Mucosa of stomach (tissue), 1 donor: ENCODE results near the gene KNDC1.
A peak's percentile ranks its signal among the peaks of the same experiment; 100 is the strongest.

Source experiments
- H3K27me3 ChIP-seq: one replicate; pipeline ENCODE4 v1.7.0; 2013; ENCODE audit warnings: mild to moderate bottlenecking, low read length; ENCODE audit not compliant: control insufficient read depth, insufficient read depth
- H3K36me3 ChIP-seq: one replicate; pipeline ENCODE4 v1.7.0; 2013; ENCODE audit warnings: low read length; ENCODE audit not compliant: control insufficient read depth, insufficient read depth
- H3K4me1 ChIP-seq: one replicate; pipeline ENCODE4 v1.7.0; 2013; ENCODE audit warnings: mild to moderate bottlenecking, low read length; ENCODE audit not compliant: control insufficient read depth, insufficient read depth
- H3K4me3 ChIP-seq: one replicate; pipeline ENCODE4 v1.7.0; 2013; ENCODE audit warnings: low read length
- H3K9ac ChIP-seq: one replicate; pipeline ENCODE4 v1.7.0; 2013; ENCODE audit warnings: mild to moderate bottlenecking, low read length, moderate library complexity
- H3K9me3 ChIP-seq: one replicate; pipeline ENCODE4 v1.7.0; 2013; ENCODE audit warnings: mild to moderate bottlenecking, low read length, moderate library complexity; ENCODE audit not compliant: control insufficient read depth
- donor health status: Pancreatic carcinoma.

Gene KNDC1

GRCh38 chr10:133247681-133248333 is 87.8 kb downstream of the KNDC1 start:
- Histone ChIP-seq H3K36me3 (no peaks in the 10 kb centered on the region), H3K4me3 (no peak overlapping the region), H3K9me3 (no peaks in the 10 kb centered on the region), H3K9ac (no peak overlapping the region), H3K27me3 (peaks cover 48% of the 10 kb centered on the region), H3K4me1 (peaks cover 8% of the 10 kb centered on the region)

GRCh38 chr10:133248334-133248715 is 88.3 kb downstream of the KNDC1 start:
- H3K36me3 ChIP-seq: no peaks in the 10 kb centered on the region
- H3K9ac ChIP-seq: no peak overlapping the region
- peaks cover 8% of the 10 kb centered on the region for H3K4me1 ChIP-seq
- H3K9me3 ChIP-seq: no peaks in the 10 kb centered on the region
- peaks cover 44% of the 10 kb centered on the region for H3K27me3 ChIP-seq
- H3K4me3 ChIP-seq: no peak overlapping the region

GRCh38 chr10:133249094-133249780 is 89.2 kb downstream of the KNDC1 start:
- Histone ChIP-seq H3K9me3 (no peaks in the 10 kb centered on the region), H3K4me1 (peaks cover 8% of the 10 kb centered on the region), H3K9ac (no peak overlapping the region), H3K27me3 (peaks cover 44% of the 10 kb centered on the region), H3K36me3 (no peaks in the 10 kb centered on the region), H3K4me3 (no peak overlapping the region)

- Histone ChIP-seq H3K4me3 (no peak overlapping the region), H3K4me1 (peaks cover 8% of the 10 kb centered on the region), H3K9ac (no peak overlapping the region), H3K9me3 (no peaks in the 10 kb centered on the region), H3K27me3 (peaks cover 42% of the 10 kb centered on the region), H3K36me3 (no peaks in the 10 kb centered on the region)
Measured at GRCh38 chr10:133249975-133250754, 90.1 kb downstream of the KNDC1 start.

- Histone ChIP-seq H3K27me3 (peaks cover 31% of the 10 kb centered on the region), H3K9me3 (no peaks in the 10 kb centered on the region), H3K4me3 (no peak overlapping the region), H3K4me1 (no peaks in the 10 kb centered on the region), H3K9ac (no peak overlapping the region), H3K36me3 (no peaks in the 10 kb centered on the region)
Measured at GRCh38 chr10:133251388-133252222, 91.6 kb downstream of the KNDC1 start.

GRCh38 chr10:133252223-133252552 is 92.2 kb downstream of the KNDC1 start:
- Histone ChIP-seq H3K27me3 (peaks cover 30% of the 10 kb centered on the region), H3K36me3 (no peaks in the 10 kb centered on the region), H3K4me1 (peaks cover 2% of the 10 kb centered on the region), H3K9ac (no peak overlapping the region), H3K4me3 (no peak overlapping the region), H3K9me3 (no peaks in the 10 kb centered on the region)

- Histone ChIP-seq H3K27me3 (peaks cover 20% of the 10 kb centered on the region), H3K4me1 (peaks cover 15% of the 10 kb centered on the region), H3K4me3 (no peak overlapping the region), H3K9ac (no peak overlapping the region), H3K36me3 (no peaks in the 10 kb centered on the region), H3K9me3 (no peaks in the 10 kb centered on the region)
Measured at GRCh38 chr10:133253361-133253955, 93.4 kb downstream of the KNDC1 start.

- peaks cover 13% of the 10 kb centered on the region for H3K27me3 ChIP-seq
- H3K9ac ChIP-seq: no peak overlapping the region
- no peaks in the 10 kb centered on the region for H3K36me3 ChIP-seq
- peaks cover 26% of the 10 kb centered on the region for H3K4me1 ChIP-seq
- H3K9me3 ChIP-seq: no peaks in the 10 kb centered on the region
- H3K4me3 ChIP-seq: no peak overlapping the region
Measured at GRCh38 chr10:133254421-133255120, 94.6 kb downstream of the KNDC1 start.

- H3K9ac ChIP-seq: no peak overlapping the region
- no peaks in the 10 kb centered on the region for H3K36me3 ChIP-seq
- peaks cover 6% of the 10 kb centered on the region for H3K27me3 ChIP-seq
- peaks cover 33% of the 10 kb centered on the region for H3K4me1 ChIP-seq
- H3K9me3 ChIP-seq: no peaks in the 10 kb centered on the region
- H3K4me3 ChIP-seq: no peak overlapping the region
Measured at GRCh38 chr10:133255323-133255722, 95.3 kb downstream of the KNDC1 start.

GRCh38 chr10:133257489-133258065 is 97.6 kb downstream of the KNDC1 start:
- Histone ChIP-seq H3K27me3 (no peaks in the 10 kb centered on the region), H3K36me3 (no peaks in the 10 kb centered on the region), H3K4me3 (no peak overlapping the region), H3K4me1 (peaks cover 47% of the 10 kb centered on the region), H3K9me3 (no peaks in the 10 kb centered on the region), H3K9ac (peak overlapping the region; percentile 59)
